SK-N-MC (cell line): Measurements from ENCODE around the gene SLC25A47.

Source experiments
- EZH2 ChIP-seq: fragments of 200-600 bp; sonication (generic); IDR thresholded peaks from one replicate; pipeline ENCODE4 v1.6.1; 2017; ENCODE audit warnings: antibody characterized with exemption
- POLR2AphosphoS5 ChIP-seq: IDR thresholded peaks from 2 replicates; pipeline ENCODE4 v1.6.1; 2012; ENCODE audit warnings: mild to moderate bottlenecking, low read depth, low read length, borderline replicate concordance

GRCh38 chr14:100341301-100342031 lies 18.3 kb downstream of the SLC25A47 start:
- TF ChIP-seq POLR2AphosphoS5, result no peak
- TF ChIP-seq EZH2, result no peak
